GM21786 (cell line): ENCODE measurements around the gene MBNL1.
A peak's percentile ranks its signal among the peaks of the same experiment; 100 is the strongest.
"Not testable (repeated sequence)": the region's sequence is repeated elsewhere in the genome, so short reads cannot be mapped to it uniquely, and the experiment has no call there.

Source experiments
- ATAC-seq: cut with Tn5 transposase; IDR thresholded peaks from one replicate; pipeline ENCODE4 v1.9.1; 2021; ENCODE audit not compliant: unreplicated experiment

Gene MBNL1

GRCh38 chr3:152372633-152373032 lies 103.9 kb downstream of the MBNL1 start:
- ATAC-seq: not testable (repeated sequence)

- ATAC-seq: no peak
Observed at GRCh38 chr3:152373379-152373778, 104.7 kb downstream of the MBNL1 start.

GRCh38 chr3:152374262-152374990 lies 105.7 kb downstream of the MBNL1 start:
- no peak for ATAC-seq

- ATAC-seq: no peak
Observed at GRCh38 chr3:152375546-152375945, 106.8 kb downstream of the MBNL1 start.

- ATAC-seq: peak; percentile 77
Observed at GRCh38 chr3:152376351-152377183, 107.8 kb downstream of the MBNL1 start.

- peak; percentile 2 for ATAC-seq
Observed at GRCh38 chr3:152377184-152377570, 108.4 kb downstream of the MBNL1 start.

- ATAC-seq: no peak
Observed at GRCh38 chr3:152379415-152380042, 110.8 kb downstream of the MBNL1 start.

GRCh38 chr3:152380043-152380442 lies 111.3 kb downstream of the MBNL1 start:
- no peak for ATAC-seq

- ATAC-seq: peak; percentile 40
Observed at GRCh38 chr3:152381881-152382295, 113.2 kb downstream of the MBNL1 start.

- no peak for ATAC-seq
Observed at GRCh38 chr3:152382312-152383135, 113.8 kb downstream of the MBNL1 start.

GRCh38 chr3:152383136-152383606 lies 114.4 kb downstream of the MBNL1 start:
- no peak for ATAC-seq

- no peak for ATAC-seq
Observed at GRCh38 chr3:152384412-152384811, 115.7 kb downstream of the MBNL1 start.

GRCh38 chr3:152385761-152386160 lies 117.0 kb downstream of the MBNL1 start:
- no peak for ATAC-seq

- ATAC-seq: no peak
Observed at GRCh38 chr3:152386208-152386607, 117.5 kb downstream of the MBNL1 start.

GRCh38 chr3:152388631-152389030 lies 119.9 kb downstream of the MBNL1 start:
- ATAC-seq: no peak

- no peak for ATAC-seq
Observed at GRCh38 chr3:152389316-152389934, 120.7 kb downstream of the MBNL1 start.

- ATAC-seq: no peak
Observed at GRCh38 chr3:152390647-152391046, 121.9 kb downstream of the MBNL1 start.

GRCh38 chr3:152391671-152392070 lies 122.9 kb downstream of the MBNL1 start:
- no peak for ATAC-seq

- ATAC-seq: no peak
Observed at GRCh38 chr3:152392272-152392880, 123.6 kb downstream of the MBNL1 start.

- no peak for ATAC-seq
Observed at GRCh38 chr3:152394246-152394645, 125.5 kb downstream of the MBNL1 start.
